C1 segment of cervical spinal cord (tissue), 14 donors: Measurements from ENCODE around the gene RASSF4.

ENCODE experiments used
- DNase-seq, 14 donors: peaks; one replicate each; lab custom pipeline; 2025; lab: John Stamatoyannopoulos, UW

Gene RASSF4

GRCh38 chr10:44959247-44960087 lies at the start of gene RASSF4:
Gene RASSF4, plus strand, starts transcription at chr10:44959802. Its CDS starts 10,401 bp downstream, at chr10:44970203.
- peak; percentile 82 to 95 (median 90) for DNase-seq

GRCh38 chr10:44909910-44910309 lies 49.7 kb upstream of the RASSF4 start:
- DNase-seq, result no peak

GRCh38 chr10:44910602-44911001 lies 49.0 kb upstream of the RASSF4 start:
- no peak for DNase-seq

- DNase-seq, result no peak
Observed at GRCh38 chr10:44911081-44911540, 48.5 kb upstream of the RASSF4 start, which contains the start of gene TMEM72. Gene TMEM72, plus strand, starts transcription at chr10:44911337. Its CDS starts 176 bp downstream, at chr10:44911513.

GRCh38 chr10:44911951-44912350 lies 47.7 kb upstream of the RASSF4 start:
- no peak for DNase-seq

GRCh38 chr10:44913350-44914081 lies 46.1 kb upstream of the RASSF4 start:
- no peak for DNase-seq

GRCh38 chr10:44914891-44915290 lies 44.7 kb upstream of the RASSF4 start:
- no peak for DNase-seq

- DNase-seq, result no peak
Observed at GRCh38 chr10:44916429-44916828, 43.2 kb upstream of the RASSF4 start.

GRCh38 chr10:44917848-44918247 lies 41.8 kb upstream of the RASSF4 start:
- no peak for DNase-seq

GRCh38 chr10:44920252-44920651 lies 39.4 kb upstream of the RASSF4 start:
- no peak for DNase-seq

- no peak for DNase-seq
Observed at GRCh38 chr10:44921061-44921460, 38.5 kb upstream of the RASSF4 start.

GRCh38 chr10:44921506-44921905 lies 38.1 kb upstream of the RASSF4 start:
- no peak for DNase-seq

GRCh38 chr10:44922021-44922420 lies 37.6 kb upstream of the RASSF4 start:
- no peak for DNase-seq

- no peak for DNase-seq
Observed at GRCh38 chr10:44922796-44923545, 36.6 kb upstream of the RASSF4 start.

- DNase-seq, result no peak
Observed at GRCh38 chr10:44923611-44924010, 36.0 kb upstream of the RASSF4 start.

GRCh38 chr10:44924261-44925040 lies 35.2 kb upstream of the RASSF4 start:
- no peak for DNase-seq

GRCh38 chr10:44925224-44925623 lies 34.4 kb upstream of the RASSF4 start:
- DNase-seq, result no peak

GRCh38 chr10:44925811-44926750 lies 33.5 kb upstream of the RASSF4 start:
- no peak for DNase-seq

- DNase-seq, result no peak
Observed at GRCh38 chr10:44926751-44927351, 32.8 kb upstream of the RASSF4 start.

- DNase-seq, result no peak
Observed at GRCh38 chr10:44927352-44927751, 32.2 kb upstream of the RASSF4 start.
